ENCODE measurements around the gene C12orf57.

Gene C12orf57

DNA sequence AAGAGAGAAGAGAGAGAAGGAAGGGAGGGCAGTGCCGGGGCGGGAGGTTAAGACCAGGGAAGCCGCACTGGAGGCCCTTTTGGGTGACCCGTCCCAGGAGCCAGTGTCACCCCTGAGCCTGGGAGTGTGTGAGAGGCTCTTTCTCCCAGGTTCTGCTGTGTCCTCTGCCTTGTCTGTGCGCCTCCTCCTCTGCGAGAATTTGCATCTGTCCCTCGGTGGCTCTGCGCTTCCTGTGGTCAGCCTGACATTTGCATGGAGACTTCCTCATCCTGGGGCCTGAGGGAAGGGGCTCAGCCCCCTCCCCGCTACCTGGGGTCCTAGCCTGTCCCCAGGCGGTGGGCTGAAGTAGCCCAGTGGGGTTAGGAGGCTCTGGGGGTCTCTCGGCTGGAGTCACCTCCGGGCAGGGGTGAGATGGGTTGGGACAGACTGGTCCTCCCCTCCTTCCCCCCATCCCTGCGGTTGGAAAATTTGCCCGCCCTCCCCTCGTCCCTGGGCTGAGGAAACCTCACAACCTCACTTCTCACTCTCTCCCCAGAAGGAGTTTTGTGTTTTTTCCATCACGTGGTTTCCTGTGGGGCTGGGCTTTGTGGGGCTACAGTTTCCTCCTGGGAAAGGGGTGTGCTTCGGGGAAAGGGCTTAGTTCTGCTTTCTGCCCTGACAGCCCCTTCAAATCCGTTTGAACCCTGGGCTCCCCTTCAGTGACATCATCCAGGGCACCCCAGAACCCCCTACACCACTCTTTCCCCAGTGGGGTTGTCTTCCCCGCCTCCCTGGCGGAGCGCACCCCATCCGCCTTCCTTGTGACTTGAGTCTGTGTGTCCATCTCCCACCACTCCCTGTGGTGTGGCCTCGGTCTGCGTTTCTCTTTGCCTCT, 9.9 kb downstream of the C12orf57 start:
- peak; percentile 76 to 77 for DNase-seq (ENCODE audit: low read depth in 2 of 2)

DNA sequence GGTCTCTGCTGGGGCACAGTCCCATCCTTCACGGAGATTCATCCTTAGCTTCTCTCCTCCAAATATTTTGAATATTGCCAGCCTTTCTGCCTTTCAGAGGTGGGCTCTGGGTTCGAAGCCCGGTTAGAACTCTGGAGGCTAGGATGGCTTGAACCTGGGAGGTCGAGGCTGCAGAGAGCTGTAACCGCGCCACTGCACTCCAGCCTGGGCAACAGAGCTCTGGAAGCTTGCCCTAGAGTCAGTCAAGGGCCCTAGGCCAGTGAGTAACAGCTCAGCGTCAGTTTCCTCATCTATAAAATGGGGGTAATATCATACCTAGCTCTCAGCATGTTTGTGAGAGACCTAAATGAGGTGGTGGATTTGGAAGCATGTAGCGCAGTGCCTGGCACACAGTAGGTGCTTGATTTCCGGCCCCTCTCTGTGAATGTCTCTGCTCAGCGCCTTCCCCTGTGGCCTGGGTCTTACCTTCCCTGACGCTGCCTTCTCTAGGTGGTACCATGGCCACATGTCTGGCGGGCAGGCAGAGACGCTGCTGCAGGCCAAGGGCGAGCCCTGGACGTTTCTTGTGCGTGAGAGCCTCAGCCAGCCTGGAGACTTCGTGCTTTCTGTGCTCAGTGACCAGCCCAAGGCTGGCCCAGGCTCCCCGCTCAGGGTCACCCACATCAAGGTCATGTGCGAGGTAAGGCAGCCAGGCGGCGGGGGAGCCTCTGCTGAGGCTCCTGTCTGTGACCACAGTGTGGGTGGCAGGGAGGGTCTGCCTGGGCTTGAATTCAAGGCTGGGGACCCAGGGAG, 10.7 kb downstream of the C12orf57 start:
- no peak for DNase-seq (ENCODE audit: low read depth in 2 of 2)

DNA sequence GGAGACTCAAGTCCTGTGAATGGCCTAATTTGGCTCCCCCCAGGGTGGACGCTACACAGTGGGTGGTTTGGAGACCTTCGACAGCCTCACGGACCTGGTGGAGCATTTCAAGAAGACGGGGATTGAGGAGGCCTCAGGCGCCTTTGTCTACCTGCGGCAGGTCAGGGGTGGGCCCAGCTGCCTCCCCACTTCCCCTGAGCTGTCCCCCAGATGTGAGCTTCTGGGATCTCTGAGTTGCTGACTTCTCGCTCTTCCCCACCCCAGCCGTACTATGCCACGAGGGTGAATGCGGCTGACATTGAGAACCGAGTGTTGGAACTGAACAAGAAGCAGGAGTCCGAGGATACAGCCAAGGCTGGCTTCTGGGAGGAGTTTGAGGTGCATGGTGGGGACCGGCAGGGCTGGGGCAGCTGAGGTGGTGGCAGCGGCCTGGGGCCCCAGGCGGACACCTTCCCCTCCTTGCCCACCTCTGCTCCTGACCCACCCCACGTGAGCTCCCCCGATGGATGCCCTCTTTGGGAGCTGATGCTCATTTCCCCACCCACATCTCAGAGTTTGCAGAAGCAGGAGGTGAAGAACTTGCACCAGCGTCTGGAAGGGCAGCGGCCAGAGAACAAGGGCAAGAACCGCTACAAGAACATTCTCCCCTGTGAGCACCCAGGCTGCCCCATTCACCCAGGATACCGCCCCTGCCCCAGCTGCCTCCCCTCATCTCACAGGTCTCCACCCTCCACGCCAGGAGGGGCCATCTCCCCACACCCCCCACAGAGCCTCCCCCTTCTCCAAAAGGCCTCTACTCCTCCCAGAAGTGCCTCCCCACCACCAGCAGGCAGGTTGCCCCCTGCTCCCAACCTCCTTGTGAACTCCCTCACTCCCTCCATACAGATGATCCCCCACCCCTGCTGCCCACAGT, 11.5 kb downstream of the C12orf57 start:
- no peak for DNase-seq (ENCODE audit: low read depth in 2 of 2)

DNA sequence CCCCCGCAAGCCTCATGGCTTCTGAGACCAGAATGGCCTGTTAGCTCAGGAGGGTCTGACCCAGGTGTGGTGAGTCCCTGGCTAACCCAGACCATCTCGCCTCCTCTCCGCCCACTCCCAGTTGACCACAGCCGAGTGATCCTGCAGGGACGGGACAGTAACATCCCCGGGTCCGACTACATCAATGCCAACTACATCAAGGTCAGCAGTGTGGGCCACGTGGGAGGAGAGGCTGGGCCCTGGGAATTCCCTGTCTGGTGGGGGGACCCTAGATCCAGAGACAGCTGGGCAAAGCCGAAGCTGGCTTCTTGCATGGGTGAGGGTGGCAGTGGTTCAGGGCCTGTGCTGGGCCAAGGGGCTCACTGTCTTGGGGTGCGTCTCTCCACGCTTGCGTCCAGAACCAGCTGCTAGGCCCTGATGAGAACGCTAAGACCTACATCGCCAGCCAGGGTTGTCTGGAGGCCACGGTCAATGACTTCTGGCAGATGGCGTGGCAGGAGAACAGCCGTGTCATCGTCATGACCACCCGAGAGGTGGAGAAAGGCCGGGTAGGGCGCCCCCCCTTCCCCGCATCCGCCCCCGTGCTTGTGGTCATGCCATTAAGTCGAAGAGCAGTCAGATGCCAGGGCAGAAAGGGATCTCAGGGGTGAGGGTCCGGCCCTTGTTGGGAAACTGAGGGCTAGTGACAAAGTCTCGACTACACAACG, 12.4 kb downstream of the C12orf57 start:
- DNase-seq (ENCODE audit: low read depth in 2 of 2): no peak

DNA sequence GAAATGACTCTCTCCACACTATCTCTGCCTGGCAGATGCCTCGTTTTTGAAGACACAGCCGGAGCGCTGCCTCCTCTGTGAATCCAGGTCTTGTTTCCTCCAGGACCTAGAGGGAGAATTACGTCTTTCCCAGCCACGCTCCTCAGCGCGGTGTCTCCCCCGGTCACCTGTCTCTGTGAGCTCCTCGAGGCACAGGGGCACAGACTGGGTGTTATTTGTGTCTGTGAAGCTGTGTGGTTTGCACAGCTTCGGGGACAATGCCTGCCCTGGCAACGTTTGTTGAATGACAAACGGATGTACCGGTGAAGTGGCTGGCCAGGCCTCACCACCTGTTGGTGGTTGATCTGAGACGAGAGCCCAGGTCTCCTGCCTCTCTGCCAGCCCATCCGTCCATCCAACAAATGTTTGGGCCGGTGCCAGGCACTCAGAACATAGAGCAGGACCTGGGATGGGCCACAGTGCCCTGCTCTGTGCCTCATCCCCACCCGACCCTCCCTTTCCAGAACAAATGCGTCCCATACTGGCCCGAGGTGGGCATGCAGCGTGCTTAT, 13.4 kb downstream of the C12orf57 start:
- DNase-seq (ENCODE audit: low read depth in 2 of 2): no peak

DNA sequence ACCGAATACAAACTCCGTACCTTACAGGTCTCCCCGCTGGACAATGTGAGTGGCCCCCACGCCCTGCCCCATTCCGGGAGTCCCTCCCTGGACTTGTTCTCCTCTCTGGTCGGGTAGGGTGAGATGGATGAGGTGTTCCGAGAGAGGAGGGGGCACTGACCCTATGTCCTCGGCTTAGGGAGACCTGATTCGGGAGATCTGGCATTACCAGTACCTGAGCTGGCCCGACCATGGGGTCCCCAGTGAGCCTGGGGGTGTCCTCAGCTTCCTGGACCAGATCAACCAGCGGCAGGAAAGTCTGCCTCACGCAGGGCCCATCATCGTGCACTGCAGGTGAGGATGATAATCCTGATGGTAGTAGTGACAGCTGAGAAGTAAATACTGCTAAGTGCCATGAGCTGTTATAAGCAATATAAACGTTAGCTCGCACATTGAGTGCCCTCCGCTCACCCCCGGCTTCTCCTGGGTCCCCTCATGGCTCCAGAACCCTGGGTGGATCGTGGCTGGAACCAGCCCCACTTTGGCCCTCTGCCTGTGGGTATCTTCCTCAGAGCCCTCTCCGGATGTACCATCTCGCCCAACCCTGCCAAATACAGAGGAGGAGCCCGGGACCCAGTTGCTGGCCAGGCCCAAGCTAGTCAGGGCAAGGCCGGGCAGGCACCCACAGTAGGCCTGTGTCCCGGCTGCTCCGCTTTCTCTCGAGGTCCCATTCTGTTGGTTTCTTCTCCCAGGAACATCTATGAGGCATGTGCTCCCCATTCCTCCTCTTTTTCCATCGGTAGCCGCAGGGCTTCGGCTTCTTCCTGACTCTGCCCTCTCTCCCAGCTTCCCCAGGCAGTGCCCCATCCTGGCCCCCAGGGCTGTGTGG, 14.2 kb downstream of the C12orf57 start:
- no peak for DNase-seq (ENCODE audit: low read depth in 2 of 2)

DNA sequence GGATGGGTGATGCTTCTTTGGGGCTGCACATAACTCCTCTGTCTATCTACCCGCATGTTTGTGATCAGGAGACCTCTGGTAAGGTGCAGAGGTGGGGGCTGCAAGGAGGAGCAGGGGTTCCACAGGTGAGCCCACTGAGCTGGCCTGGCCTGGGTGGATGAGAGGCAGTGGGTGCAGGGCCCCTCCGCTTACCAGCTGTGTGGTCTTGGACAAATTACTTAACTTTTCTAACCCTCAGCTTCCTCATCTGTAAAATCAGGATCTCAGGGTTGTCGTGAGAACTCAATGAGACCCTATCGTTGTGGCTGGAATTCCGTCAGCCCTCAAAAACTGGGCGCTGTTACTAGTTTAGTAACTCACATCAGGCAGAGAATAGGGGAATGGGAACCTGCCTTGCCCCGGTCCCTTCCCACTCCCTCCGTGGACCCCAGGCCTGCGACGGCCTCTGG, 14.8 kb downstream of the C12orf57 start:
- DNase-seq (ENCODE audit: low read depth in 2 of 2): no peak

DNA sequence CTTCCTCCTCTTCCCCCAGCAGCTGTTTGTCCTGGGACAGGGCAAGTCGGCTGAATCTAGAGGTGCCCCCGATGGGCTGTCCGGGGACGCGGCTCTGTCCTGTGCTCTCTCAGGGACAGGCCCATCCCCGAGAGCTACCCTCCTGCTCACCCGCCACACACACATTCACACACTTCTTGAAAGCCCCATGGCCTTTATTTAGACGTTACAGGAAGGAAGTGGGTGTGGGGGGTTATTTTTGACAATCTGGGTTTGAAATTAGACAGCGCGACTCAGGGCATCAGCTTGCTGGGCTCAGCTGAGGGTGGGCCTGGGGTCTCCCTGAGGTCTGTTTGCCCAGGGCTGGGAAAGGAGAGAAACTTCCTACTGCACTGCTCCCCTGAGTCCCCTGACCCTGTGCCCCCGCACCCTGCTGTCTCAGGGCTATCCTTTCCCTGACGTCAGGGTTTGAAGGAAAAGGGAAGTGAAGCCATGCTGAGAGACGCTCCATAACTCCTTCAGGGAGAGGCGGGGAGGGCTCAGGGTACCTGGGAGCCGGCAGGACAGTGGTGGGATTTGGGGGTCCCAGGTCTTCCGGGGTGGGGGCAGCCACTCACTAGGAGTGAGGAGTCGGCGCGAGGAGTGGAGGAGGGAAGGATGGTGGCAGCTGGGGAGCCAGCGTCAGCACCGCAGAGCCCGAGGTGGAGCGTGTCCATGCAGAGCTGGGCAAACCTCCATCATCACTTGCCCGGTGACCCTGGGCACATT, 15.4 kb downstream of the C12orf57 start:
- peak in 1 of 2 donors; percentile 56 for DNase-seq (ENCODE audit: low read depth in 2 of 2)

DNA sequence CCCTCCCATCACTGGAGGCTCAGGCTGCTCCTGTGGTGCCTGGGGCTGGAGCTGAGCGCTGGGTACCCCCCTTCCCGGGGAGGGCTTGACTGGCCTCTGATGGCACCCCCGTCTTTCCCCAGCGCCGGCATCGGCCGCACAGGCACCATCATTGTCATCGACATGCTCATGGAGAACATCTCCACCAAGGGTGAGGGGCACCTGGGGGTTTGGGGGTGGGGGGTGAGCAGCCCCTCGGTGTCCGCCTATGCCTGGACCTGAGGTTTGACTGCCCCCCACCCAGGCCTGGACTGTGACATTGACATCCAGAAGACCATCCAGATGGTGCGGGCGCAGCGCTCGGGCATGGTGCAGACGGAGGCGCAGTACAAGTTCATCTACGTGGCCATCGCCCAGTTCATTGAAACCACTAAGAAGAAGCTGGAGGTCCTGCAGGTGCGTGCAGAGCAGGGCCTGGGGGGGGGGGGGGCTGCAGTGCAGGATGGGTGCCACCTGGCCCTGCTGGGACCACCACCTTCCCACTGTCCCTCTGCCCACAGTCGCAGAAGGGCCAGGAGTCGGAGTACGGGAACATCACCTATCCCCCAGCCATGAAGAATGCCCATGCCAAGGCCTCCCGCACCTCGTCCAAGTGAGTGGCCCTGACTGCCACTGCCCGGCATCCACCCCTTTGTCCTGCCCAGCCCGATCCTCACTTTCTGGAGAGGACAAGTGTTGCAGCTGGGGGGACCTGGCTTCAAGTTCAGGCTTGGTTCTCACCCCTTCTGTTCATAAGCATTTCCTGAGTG, 16.2 kb downstream of the C12orf57 start:
- DNase-seq (ENCODE audit: low read depth in 2 of 2): no peak

DNA sequence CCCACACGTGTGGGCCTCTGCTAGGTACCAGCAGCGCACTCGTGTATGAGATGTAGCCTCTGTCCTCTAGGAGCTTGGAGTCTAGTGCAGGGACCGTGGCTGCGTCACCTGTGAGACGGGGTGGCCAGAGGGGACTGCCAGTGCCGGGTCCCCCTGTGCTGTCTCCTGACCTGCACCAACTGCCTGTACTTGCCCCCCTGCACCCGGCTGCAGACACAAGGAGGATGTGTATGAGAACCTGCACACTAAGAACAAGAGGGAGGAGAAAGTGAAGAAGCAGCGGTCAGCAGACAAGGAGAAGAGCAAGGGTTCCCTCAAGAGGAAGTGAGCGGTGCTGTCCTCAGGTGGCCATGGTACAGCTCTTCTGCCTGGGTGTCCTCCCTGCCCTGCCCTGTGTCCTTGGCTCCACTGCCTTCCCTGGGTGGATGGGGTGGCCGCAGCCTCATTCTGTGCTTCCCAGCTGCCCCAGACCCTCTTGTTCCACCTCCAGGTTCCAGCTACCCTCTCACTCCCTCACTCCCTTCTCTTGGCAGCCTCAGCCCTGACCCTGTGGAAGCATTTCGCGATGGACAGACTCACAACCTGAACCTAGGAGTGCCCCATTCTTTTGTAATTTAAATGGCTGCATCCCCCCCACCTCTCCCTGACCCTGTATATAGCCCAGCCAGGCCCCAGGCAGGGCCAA, 16.9 kb downstream of the C12orf57 start:
- DNase-seq (ENCODE audit: low read depth in 2 of 2): no peak

DNA sequence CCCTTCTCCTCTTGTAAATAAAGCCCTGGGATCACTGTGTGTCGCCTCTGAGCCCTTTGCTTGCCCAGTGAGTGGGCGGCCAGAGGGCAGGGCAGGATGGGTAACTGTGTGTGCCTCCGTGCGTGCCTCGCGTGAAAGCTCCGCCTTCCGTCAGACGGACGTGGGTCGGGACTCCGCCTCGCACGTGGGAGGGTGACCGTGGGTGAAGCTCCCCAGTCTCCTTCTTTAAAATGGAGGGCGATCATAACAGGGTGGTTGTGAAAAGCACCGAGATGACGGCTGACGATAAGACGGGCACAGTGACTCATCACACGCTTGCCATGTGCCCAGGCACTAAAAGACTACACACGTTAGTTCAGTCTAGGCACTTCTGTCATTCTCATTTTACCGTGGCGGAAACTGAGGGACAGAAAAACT, 17.5 kb downstream of the C12orf57 start:
- peak; percentile 77 to 80 for DNase-seq (ENCODE audit: low read depth in 2 of 2)

DNA sequence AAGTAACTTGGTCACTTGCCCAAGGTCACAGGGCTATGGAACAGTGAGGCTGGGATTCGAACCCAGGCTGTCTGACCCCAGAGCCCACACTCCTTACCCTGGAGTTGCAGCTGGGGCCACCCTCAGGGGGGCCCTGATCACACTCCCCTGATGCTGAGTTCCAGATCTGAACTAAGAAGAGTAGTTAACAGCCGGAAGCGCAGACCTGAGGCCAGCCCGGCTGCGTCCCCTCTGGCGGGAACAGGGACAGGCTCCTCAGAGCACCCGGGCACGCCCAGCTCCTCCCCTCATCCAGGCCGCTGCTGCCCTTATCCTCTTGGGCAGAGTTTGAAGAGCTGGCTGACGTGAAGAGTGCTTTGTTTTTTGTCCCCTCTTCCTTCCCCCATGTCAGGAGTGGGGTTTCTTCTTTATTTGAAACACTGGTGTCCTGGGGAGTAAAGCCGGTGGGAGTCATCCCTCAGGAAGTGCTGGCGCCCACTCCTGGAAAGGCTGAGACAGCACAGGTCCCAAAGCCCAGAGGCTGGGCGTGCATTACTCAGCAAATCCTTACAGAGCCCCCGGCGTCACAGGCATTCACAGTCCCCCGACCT, 18.0 kb downstream of the C12orf57 start:
- DNase-seq (ENCODE audit: low read depth in 2 of 2): no peak

DNA sequence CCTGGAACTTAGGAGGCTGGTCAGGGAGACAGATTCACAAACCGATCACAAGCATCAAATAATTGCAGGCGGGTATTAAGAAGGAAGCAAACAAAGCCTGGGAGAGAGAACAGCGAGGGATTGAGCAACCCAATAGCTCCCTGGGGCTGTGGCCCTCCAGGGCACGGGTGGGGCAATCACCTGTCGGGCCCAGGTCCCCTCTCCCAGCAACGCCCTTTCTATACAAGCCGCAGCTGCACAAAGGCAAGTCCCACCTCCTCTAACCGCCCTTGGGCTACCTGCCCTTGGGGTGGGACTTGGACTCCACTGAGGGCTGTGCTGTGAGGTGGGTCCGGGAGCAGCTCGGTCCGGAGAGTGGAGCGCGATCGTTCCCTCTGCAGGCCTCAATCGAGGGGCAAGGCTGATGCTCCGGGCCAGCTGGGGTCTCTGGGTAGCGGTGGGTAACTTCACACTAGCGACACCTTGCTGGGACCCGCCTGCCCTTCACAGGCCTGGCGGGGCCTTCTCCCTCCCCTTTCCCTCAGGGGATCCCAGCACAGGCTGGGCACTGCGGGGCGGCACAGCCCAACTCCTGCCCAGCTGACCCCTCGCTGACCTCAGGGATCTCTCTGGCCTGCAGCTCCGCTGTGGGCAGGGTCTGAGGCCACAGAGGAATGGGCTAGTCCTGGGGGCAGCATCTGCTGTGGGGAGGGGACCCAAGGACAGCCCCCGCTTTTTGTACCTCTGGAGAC, 18.6 kb downstream of the C12orf57 start:
- no peak for DNase-seq (ENCODE audit: low read depth in 2 of 2)

DNA sequence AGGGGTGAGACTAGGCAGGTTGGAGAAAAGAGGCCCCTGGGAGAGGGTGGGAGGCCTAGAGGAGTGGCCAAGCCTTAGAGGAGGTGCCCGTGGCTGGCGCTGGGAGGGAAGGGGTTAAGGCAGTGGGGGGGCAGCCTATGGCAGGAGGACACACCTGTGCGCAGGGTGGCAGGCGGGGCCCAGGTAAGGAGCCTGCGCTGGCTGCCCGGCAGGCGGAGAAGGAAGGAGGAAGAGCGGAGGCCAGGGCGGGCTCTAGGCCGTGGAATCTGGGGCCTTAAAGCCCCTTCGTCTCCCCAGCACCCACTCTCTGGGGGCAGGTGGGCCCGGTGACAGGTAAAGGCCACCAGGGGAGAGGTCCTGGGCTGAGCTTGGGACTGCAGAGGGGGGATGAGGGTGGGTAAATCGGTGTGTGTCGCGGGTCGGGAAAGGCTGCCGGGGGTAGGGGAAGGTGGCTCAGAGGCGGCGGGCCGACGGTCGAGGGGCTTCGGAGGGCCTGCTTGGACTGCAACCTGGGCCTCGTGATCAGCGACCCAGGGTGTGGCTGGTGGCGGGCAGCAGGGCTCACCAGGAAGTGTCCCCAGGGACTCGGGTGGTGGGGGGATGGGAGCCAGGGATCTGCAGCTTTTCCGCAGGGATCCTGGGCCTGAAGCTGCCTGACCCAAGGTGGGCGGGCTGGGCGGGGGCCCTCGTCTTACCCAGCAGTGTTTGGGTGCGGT, 19.4 kb downstream of the C12orf57 start:
- no peak for DNase-seq (ENCODE audit: low read depth in 2 of 2)

DNA sequence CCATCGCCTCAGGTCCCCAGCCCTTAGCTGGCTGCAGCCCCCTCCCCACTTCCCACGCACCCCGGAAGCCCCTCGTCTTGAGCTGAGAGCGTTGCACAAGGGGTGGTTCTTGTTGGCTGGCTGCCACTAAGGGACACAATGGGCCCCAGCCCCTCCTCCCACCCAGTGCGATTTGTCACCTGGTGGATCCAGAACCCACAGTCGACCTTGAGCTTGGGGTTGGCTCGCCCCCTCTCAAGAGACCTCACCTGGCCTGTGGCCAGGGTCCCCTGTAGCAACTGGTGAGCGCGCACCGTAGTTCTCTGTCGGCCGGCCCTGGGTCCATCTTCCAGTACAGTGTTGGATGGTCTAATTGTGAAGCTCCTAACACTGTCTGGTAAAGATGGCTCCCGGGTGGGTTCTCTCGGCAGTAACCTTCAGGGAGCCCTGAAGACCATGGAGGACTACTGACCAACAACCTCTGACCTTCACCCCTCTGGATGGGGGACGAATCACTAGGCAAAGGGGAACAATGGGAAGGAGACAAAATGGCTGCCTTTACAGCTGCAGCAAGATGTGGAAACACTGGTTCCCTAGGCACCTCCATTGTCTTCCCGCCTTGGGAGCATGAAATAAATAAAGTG, 20.1 kb downstream of the C12orf57 start:
- DNase-seq (ENCODE audit: low read depth in 2 of 2): no peak
